ENCODE results near the gene KLHL22.

KLHL22 gene

DNA sequence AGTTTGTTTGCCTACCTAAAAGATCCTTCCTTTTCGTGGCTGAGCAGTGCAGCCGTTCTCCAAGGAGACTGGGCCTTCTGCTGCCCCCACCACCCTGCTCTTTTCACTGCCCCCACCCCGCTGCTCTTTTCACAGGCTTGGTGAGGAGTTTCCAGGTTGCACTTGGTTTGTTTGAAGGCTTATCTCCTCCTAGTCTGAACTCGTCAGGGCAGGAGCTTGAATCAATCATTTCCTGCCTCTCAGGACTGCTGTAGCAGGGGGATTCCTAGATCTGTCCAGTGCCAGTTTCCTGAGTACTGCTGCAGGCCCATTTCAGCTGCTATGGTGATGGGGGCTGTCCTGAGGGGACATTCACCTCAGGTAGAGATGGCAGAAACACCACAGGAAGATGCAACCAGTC, 21.8 kb upstream of the KLHL22 start:
- H3K4me2 ChIP-seq (ENCODE audit: low read length), result no peak overlapping the region
- H3K36me3 ChIP-seq (ENCODE audit: control insufficient read depth in 1 of 2, insufficient read depth in 2 of 2, low read length in 2 of 2), result peaks cover 24 to 37% of the 10 kb centered on the region in 2 experiments
- H3K79me2 ChIP-seq (ENCODE audit: control insufficient read depth, insufficient read depth, low read length, poor library complexity), result peaks cover 12% of the 10 kb centered on the region
- no peak overlapping the region for H2BK12ac ChIP-seq (ENCODE audit: low read length)
- DNase-seq, result no peak
- no peak overlapping the region for H2AK5ac ChIP-seq (ENCODE audit: low read length)
- H3K9ac ChIP-seq (ENCODE audit: low read length), result no peak overlapping the region
- no peak overlapping the region for H3K4ac ChIP-seq (ENCODE audit: low read depth, low read length)
- H4K91ac ChIP-seq (ENCODE audit: low read depth, low read length), result no peak overlapping the region
- no peak overlapping the region for H3K23ac ChIP-seq (ENCODE audit: low read length)
- H3K4me1 ChIP-seq (ENCODE audit: control insufficient read depth in 1 of 2, insufficient read depth in 2 of 2, low read length in 2 of 2), result peaks cover 8 to 17% of the 10 kb centered on the region in 2 experiments
- no peaks in the 10 kb centered on the region for H3K9me3 ChIP-seq (ENCODE audit: insufficient read depth, low read depth, low read length)
- no peak overlapping the region for H3K14ac ChIP-seq (ENCODE audit: low read length)
- no peak overlapping the region for H2AFZ ChIP-seq (ENCODE audit: insufficient read depth, low read length, poor library complexity)
- H3K18ac ChIP-seq (ENCODE audit: low read length), result no peak overlapping the region
- H3K4me3 ChIP-seq (ENCODE audit: low read depth, low read length), result no peak overlapping the region
- H2BK120ac ChIP-seq (ENCODE audit: insufficient read depth, low read length, poor library complexity), result no peak overlapping the region
- H4K8ac ChIP-seq (ENCODE audit: low read depth, low read length), result no peak overlapping the region
- H3K79me1 ChIP-seq (ENCODE audit: low read length), result no peaks in the 10 kb centered on the region
- H3K27ac ChIP-seq (ENCODE audit: low read depth, low read length), result no peak overlapping the region
- WGBS (ENCODE audit: extremely low coverage, insufficient coverage, insufficient read length), result no CpG with 5 or more reads among the region's 4 CpGs
- no peak overlapping the region for H2BK5ac ChIP-seq (ENCODE audit: low read depth, low read length, poor library complexity)
- H3K27me3 ChIP-seq (ENCODE audit: insufficient read depth, low read length), result no peaks in the 10 kb centered on the region
- no peak overlapping the region for H4K12ac ChIP-seq (ENCODE audit: low read depth, low read length)

DNA sequence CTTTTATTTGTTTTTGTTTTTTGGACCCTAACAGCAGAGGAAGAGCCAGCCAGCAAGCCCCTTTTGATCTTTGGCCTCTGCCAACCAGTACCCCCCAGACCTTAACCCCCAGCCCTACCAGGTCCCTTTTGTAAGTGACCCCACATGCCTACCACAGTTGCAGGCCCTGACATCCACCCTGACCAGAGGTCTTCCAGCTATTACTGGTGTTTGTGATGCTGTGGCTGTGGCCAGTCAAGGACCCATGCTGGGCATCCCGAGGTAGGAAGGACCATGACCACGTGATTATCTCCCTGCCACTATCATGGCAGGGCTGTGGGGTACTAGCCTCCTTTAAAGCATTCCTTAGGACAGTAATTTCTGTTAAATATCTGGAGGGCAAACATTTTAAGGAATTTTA, 20.8 kb upstream of the KLHL22 start:
- no peak overlapping the region for H2BK120ac ChIP-seq (ENCODE audit: insufficient read depth, low read length, poor library complexity)
- WGBS (ENCODE audit: extremely low coverage, insufficient coverage, insufficient read length), result no CpG with 5 or more reads among the region's 2 CpGs
- peak overlapping the region; percentile 90 for H3K4ac ChIP-seq (ENCODE audit: low read depth, low read length)
- H3K9me3 ChIP-seq (ENCODE audit: insufficient read depth, low read depth, low read length), result no peaks in the 10 kb centered on the region
- peaks cover 10% of the 10 kb centered on the region for H3K79me2 ChIP-seq (ENCODE audit: control insufficient read depth, insufficient read depth, low read length, poor library complexity)
- peak overlapping the region; percentile 37 for H3K18ac ChIP-seq (ENCODE audit: low read length)
- no peak overlapping the region for H2BK5ac ChIP-seq (ENCODE audit: low read depth, low read length, poor library complexity)
- no peak overlapping the region for H2AK5ac ChIP-seq (ENCODE audit: low read length)
- no peak overlapping the region for H4K12ac ChIP-seq (ENCODE audit: low read depth, low read length)
- peaks cover 23 to 35% of the 10 kb centered on the region in 2 experiments for H3K36me3 ChIP-seq (ENCODE audit: control insufficient read depth in 1 of 2, insufficient read depth in 2 of 2, low read length in 2 of 2)
- H3K14ac ChIP-seq (ENCODE audit: low read length), result no peak overlapping the region
- no peak overlapping the region for H3K27ac ChIP-seq (ENCODE audit: low read depth, low read length)
- H2BK12ac ChIP-seq (ENCODE audit: low read length), result no peak overlapping the region
- no peak overlapping the region for H3K23ac ChIP-seq (ENCODE audit: low read length)
- no peak for DNase-seq
- H3K27me3 ChIP-seq (ENCODE audit: insufficient read depth, low read length), result no peaks in the 10 kb centered on the region
- no peak overlapping the region for H4K91ac ChIP-seq (ENCODE audit: low read depth, low read length)
- H3K9ac ChIP-seq (ENCODE audit: low read length), result no peak overlapping the region
- no peak overlapping the region for H4K8ac ChIP-seq (ENCODE audit: low read depth, low read length)
- no peak overlapping the region for H3K4me3 ChIP-seq (ENCODE audit: low read depth, low read length)
- H3K79me1 ChIP-seq (ENCODE audit: low read length), result no peaks in the 10 kb centered on the region
- H2AFZ ChIP-seq (ENCODE audit: insufficient read depth, low read length, poor library complexity), result no peak overlapping the region
- peaks cover 8 to 20% of the 10 kb centered on the region in 2 experiments for H3K4me1 ChIP-seq (ENCODE audit: control insufficient read depth in 1 of 2, insufficient read depth in 2 of 2, low read length in 2 of 2)
- H3K4me2 ChIP-seq (ENCODE audit: low read length), result no peak overlapping the region

- no peak overlapping the region for H4K8ac ChIP-seq (ENCODE audit: low read depth, low read length)
- H2BK120ac ChIP-seq (ENCODE audit: insufficient read depth, low read length, poor library complexity), result no peak overlapping the region
- H3K23ac ChIP-seq (ENCODE audit: low read length), result no peak overlapping the region
- H3K36me3 ChIP-seq (ENCODE audit: control insufficient read depth in 1 of 2, insufficient read depth in 2 of 2, low read length in 2 of 2), result peaks cover 19 to 24% of the 10 kb centered on the region in 2 experiments
- no peak overlapping the region for H2BK5ac ChIP-seq (ENCODE audit: low read depth, low read length, poor library complexity)
- H3K79me1 ChIP-seq (ENCODE audit: low read length), result peaks cover 3% of the 10 kb centered on the region
- no peak overlapping the region for H2BK12ac ChIP-seq (ENCODE audit: low read length)
- DNase-seq, result peak; percentile 89 to 90
- no peak overlapping the region for H4K91ac ChIP-seq (ENCODE audit: low read depth, low read length)
- H3K79me2 ChIP-seq (ENCODE audit: control insufficient read depth, insufficient read depth, low read length, poor library complexity), result peaks cover 20% of the 10 kb centered on the region
- no peaks in the 10 kb centered on the region for H3K27me3 ChIP-seq (ENCODE audit: insufficient read depth, low read length)
- H3K4ac ChIP-seq (ENCODE audit: low read depth, low read length), result peak overlapping the region; percentile 22
- no peak overlapping the region for H3K18ac ChIP-seq (ENCODE audit: low read length)
- no peak overlapping the region for H4K12ac ChIP-seq (ENCODE audit: low read depth, low read length)
- no peak overlapping the region for H3K4me3 ChIP-seq (ENCODE audit: low read depth, low read length)
- H3K9ac ChIP-seq (ENCODE audit: low read length), result no peak overlapping the region
- WGBS (ENCODE audit: extremely low coverage, insufficient coverage, insufficient read length), result no CpG with 5 or more reads among the region's 6 CpGs
- H3K9me3 ChIP-seq (ENCODE audit: insufficient read depth, low read depth, low read length), result no peaks in the 10 kb centered on the region
- H3K4me1 ChIP-seq (ENCODE audit: control insufficient read depth in 1 of 2, insufficient read depth in 2 of 2, low read length in 2 of 2), result peaks cover 18 to 30% of the 10 kb centered on the region in 2 experiments
- no peak overlapping the region for H2AFZ ChIP-seq (ENCODE audit: insufficient read depth, low read length, poor library complexity)
- H3K27ac ChIP-seq (ENCODE audit: low read depth, low read length), result no peak overlapping the region
- H3K14ac ChIP-seq (ENCODE audit: low read length), result no peak overlapping the region
- no peak overlapping the region for H2AK5ac ChIP-seq (ENCODE audit: low read length)
- H3K4me2 ChIP-seq (ENCODE audit: low read length), result no peak overlapping the region
Observed at GRCh38 chr22:20514658-20515406, 19.2 kb upstream of the KLHL22 start.

DNA sequence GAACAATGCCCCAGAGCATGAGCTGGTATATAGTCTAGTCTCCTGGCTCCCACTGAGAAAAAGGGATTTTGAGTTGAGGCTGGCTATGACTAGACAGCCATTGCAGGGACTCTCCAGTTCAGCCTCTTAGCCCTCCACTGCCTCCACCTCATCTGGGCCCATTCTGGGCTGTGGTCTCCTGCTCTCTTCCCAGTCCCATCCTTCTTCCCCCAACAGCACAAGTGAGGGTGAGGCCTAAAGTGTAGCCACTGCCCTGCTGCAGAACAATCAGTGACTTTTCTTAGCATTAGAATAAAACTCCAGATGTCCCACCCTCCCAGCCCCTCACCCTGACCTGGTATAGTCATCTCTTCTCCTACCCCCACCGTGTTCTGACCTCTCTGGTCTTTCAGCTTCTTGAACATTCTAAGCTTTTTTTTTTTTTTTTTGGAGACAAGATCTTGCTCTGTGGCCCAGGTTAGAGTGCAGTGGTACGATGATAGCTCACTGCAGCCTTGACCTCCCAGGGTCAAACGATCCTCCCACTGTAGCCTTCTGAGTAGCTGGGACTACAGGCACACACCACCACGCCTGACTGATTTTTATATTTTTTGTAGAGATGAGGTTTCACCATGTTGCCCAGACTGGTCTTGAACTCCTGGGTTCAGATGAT, 16.1 kb upstream of the KLHL22 start:
- Histone ChIP-seq H3K79me2 (ENCODE audit: control insufficient read depth, insufficient read depth, low read length, poor library complexity) (peaks cover 33% of the 10 kb centered on the region), H3K4ac (ENCODE audit: low read depth, low read length) (peak overlapping the region; percentile 59), H3K4me2 (ENCODE audit: low read length) (no peak overlapping the region), H3K4me3 (ENCODE audit: low read depth, low read length) (no peak overlapping the region), H3K14ac (ENCODE audit: low read length) (no peak overlapping the region), H3K23ac (ENCODE audit: low read length) (no peak overlapping the region), H2BK120ac (ENCODE audit: insufficient read depth, low read length, poor library complexity) (no peak overlapping the region), H3K18ac (ENCODE audit: low read length) (no peak overlapping the region), H2AFZ (ENCODE audit: insufficient read depth, low read length, poor library complexity) (no peak overlapping the region), H2AK5ac (ENCODE audit: low read length) (no peak overlapping the region), H3K4me1 (ENCODE audit: control insufficient read depth in 1 of 2, insufficient read depth in 2 of 2, low read length in 2 of 2) (peaks cover 22 to 40% of the 10 kb centered on the region in 2 experiments), H3K27me3 (ENCODE audit: insufficient read depth, low read length) (no peaks in the 10 kb centered on the region), H3K79me1 (ENCODE audit: low read length) (peaks cover 20% of the 10 kb centered on the region), H2BK5ac (ENCODE audit: low read depth, low read length, poor library complexity) (no peak overlapping the region), H3K36me3 (ENCODE audit: control insufficient read depth in 1 of 2, insufficient read depth in 2 of 2, low read length in 2 of 2) (peaks cover 9 to 12% of the 10 kb centered on the region in 2 experiments), H3K9me3 (ENCODE audit: insufficient read depth, low read depth, low read length) (no peaks in the 10 kb centered on the region), H4K12ac (ENCODE audit: low read depth, low read length) (no peak overlapping the region), H4K91ac (ENCODE audit: low read depth, low read length) (no peak overlapping the region), H2BK12ac (ENCODE audit: low read length) (no peak overlapping the region), H3K27ac (ENCODE audit: low read depth, low read length) (no peak overlapping the region), H3K9ac (ENCODE audit: low read length) (no peak overlapping the region), H4K8ac (ENCODE audit: low read depth, low read length) (no peak overlapping the region)
- no CpG with 5 or more reads among the region's 4 CpGs for WGBS (ENCODE audit: extremely low coverage, insufficient coverage, insufficient read length)
- DNase-seq, result no peak

Data from trophoblast cell (in vitro differentiated cells and primary cell).